ENCODE results near the gene PFKM. TPM values are rescaled to one million over a fixed set of nuclear protein-coding genes. Genes with fewer than 3 reads are reported as not detected.

The PFKM gene
- total and polyA plus RNA-seq, 9 donors: 43.0 to 133 (median 81.1) TPM

- TF ChIP-seq, protein P1, sequence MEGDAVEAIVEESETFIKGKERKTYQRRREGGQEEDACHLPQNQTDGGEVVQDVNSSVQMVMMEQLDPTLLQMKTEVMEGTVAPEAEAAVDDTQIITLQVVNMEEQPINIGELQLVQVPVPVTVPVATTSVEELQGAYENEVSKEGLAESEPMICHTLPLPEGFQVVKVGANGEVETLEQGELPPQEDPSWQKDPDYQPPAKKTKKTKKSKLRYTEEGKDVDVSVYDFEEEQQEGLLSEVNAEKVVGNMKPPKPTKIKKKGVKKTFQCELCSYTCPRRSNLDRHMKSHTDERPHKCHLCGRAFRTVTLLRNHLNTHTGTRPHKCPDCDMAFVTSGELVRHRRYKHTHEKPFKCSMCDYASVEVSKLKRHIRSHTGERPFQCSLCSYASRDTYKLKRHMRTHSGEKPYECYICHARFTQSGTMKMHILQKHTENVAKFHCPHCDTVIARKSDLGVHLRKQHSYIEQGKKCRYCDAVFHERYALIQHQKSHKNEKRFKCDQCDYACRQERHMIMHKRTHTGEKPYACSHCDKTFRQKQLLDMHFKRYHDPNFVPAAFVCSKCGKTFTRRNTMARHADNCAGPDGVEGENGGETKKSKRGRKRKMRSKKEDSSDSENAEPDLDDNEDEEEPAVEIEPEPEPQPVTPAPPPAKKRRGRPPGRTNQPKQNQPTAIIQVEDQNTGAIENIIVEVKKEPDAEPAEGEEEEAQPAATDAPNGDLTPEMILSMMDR (IDR thresholded peaks at IDR 0.05): no peak
- TF ChIP-seq POLR2A (IDR thresholded peaks at IDR 0.05) (no peak), EP300 (IDR thresholded peaks at IDR 0.05) (no peak)
- intact Hi-C loops (cut with DNase I): no loop called here
Observed at GRCh38 chr12:48132826-48133225, 13.7 kb downstream of the PFKM start.

GRCh38 chr12:48135027-48135426 is 15.9 kb downstream of the PFKM start:
- no peaks in the 10 kb centered on the region for H3K36me3 ChIP-seq
- H3K4me3 ChIP-seq: no peak overlapping the region
- H3K9me3 ChIP-seq: no peaks in the 10 kb centered on the region
- DNase-seq: no peak
- no peak overlapping the region for H3K27ac ChIP-seq
- intact Hi-C loops (cut with DNase I): no loop called here
- WGBS, 3 donors: 91 to 93% (median 92%) methylated on average over 5 of the region's 5 CpGs
- TF ChIP-seq EP300 (IDR thresholded peaks at IDR 0.05) (no peak), POLR2A (IDR thresholded peaks at IDR 0.05) (no peak)
- TF ChIP-seq, protein P1 (IDR thresholded peaks at IDR 0.05): no peak
- no peaks in the 10 kb centered on the region for H3K4me1 ChIP-seq (ENCODE audit: insufficient read depth)
- no peaks in the 10 kb centered on the region for H3K27me3 ChIP-seq

More at GRCh38 chr12:48132826-48133225, 13.7 kb downstream of the PFKM start:
- 87 to 94% (median 91%) methylated on average over 14 of the region's 14 CpGs for WGBS, 3 donors
- Histone ChIP-seq H3K4me1 (ENCODE audit: insufficient read depth) (no peaks in the 10 kb centered on the region), H3K4me3 (no peak overlapping the region), H3K27ac (no peak overlapping the region), H3K27me3 (no peaks in the 10 kb centered on the region), H3K9me3 (no peaks in the 10 kb centered on the region), H3K36me3 (no peaks in the 10 kb centered on the region)
- no peak for DNase-seq

DNA sequence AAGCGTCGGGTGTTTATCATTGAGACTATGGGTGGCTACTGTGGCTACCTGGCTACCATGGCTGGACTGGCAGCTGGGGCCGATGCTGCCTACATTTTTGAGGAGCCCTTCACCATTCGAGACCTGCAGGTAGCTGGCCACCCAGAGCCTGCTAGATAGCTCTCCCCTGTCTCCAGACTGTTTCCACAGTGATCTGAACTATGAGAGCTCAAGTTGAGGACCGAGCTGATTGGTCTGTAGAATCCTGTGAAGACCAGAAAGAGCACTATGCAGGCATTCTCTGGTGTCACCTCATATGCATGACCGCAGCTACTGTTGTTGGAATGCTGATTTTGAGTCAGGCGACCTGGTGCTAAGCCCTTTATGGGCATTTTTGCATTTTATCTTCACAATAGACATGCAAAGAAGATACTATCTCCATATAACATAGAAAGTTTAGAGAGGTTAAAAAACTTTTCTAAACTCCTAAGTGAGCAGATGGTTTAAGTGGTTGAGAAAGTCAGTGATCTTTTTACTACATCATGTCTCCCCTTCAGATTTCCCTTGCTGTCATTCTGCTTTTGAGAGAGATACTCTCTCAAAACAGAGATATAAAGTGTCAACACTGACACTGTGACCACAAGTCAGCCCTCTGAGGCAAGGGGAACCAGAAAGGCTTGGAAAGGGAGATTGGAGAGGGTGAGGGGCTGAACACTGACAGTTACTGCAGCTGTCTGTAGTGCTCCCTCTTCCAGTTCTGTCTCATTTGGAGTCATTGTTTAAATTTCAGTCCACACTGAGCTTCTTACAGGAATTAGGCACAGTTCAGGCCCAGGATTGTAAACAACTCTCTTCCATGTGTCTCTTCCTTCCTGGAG is 23.9 kb downstream of the PFKM start:
- no peak overlapping the region for H3K27ac ChIP-seq
- no peak for DNase-seq
- H3K27me3 ChIP-seq: no peaks in the 10 kb centered on the region
- H3K4me3 ChIP-seq: no peak overlapping the region
- no peaks in the 10 kb centered on the region for H3K4me1 ChIP-seq (ENCODE audit: insufficient read depth)
- intact Hi-C loops (cut with DNase I): no loop called here
- H3K36me3 ChIP-seq: no peaks in the 10 kb centered on the region
- TF ChIP-seq POLR2A (IDR thresholded peaks at IDR 0.05) (no peak), EP300 (IDR thresholded peaks at IDR 0.05) (no peak)
- TF ChIP-seq, protein P1 (IDR thresholded peaks at IDR 0.05): no peak
- WGBS, 3 donors: 82 to 86% (median 84%) methylated on average over 7 of the region's 7 CpGs
- no peaks in the 10 kb centered on the region for H3K9me3 ChIP-seq

GRCh38 chr12:48143898-48144297 is 24.7 kb downstream of the PFKM start:
- intact Hi-C loops (cut with DNase I): no loop called here
- WGBS, 3 donors: 87 to 90% (median 90%) methylated on average over 2 of the region's 2 CpGs
- Histone ChIP-seq H3K9me3 (no peaks in the 10 kb centered on the region), H3K4me1 (ENCODE audit: insufficient read depth) (no peaks in the 10 kb centered on the region), H3K36me3 (no peaks in the 10 kb centered on the region), H3K4me3 (no peak overlapping the region), H3K27me3 (no peaks in the 10 kb centered on the region), H3K27ac (no peak overlapping the region)
- no peak for DNase-seq
- TF ChIP-seq POLR2A (IDR thresholded peaks at IDR 0.05) (no peak), EP300 (IDR thresholded peaks at IDR 0.05) (no peak)
- TF ChIP-seq, protein P1 (IDR thresholded peaks at IDR 0.05): no peak

Data from ovary (tissue), 9 donors.